SK-N-SH treated with all-trans-retinoic acid at 6 μM for 48 hours (cell line): ENCODE results near the gene TTC38.

Experiments used
- ATAC-seq: fragments of 200-7000 bp; cut with Tn5 transposase; 3 replicates; pipeline ENCODE4 v1.9.1; 2020; ENCODE audit warnings: mild to moderate bottlenecking, moderate library complexity
- ARNTL ChIP-seq: fragments of 450-650 bp; formaldehyde crosslinking; IDR thresholded peaks from 2 replicates; pipeline ENCODE4 v1.5.0; 2020; ENCODE audit warnings: low read depth, mild to moderate bottlenecking, moderate library complexity, borderline replicate concordance
- BACH2 ChIP-seq: fragments of 250-450 bp; sonication (Bioruptor Pico); IDR thresholded peaks from 2 replicates; pipeline ENCODE4 v1.9.0; 2021; ENCODE audit warnings: mild to moderate bottlenecking, borderline replicate concordance
- CREB5 ChIP-seq: fragments of 250-450 bp; sonication (Bioruptor Pico); IDR thresholded peaks from 2 replicates; pipeline ENCODE4 v1.5.1; 2020; ENCODE audit warnings: low read depth, mild to moderate bottlenecking, moderate library complexity
- CSDC2 ChIP-seq: fragments of 250-450 bp; sonication (Bioruptor Pico); IDR thresholded peaks from 2 replicates; pipeline ENCODE4 v1.5.0; 2020; ENCODE audit warnings: mild to moderate bottlenecking, moderate library complexity
- CSRNP3 ChIP-seq: fragments of 250-450 bp; sonication (Bioruptor Pico); IDR thresholded peaks from 2 replicates; pipeline ENCODE4 v1.5.1; 2021; ENCODE audit warnings: mild to moderate bottlenecking, moderate library complexity
- ESRRG ChIP-seq: fragments of 250-450 bp; sonication (Bioruptor Pico); IDR thresholded peaks from 2 replicates; pipeline ENCODE4 v1.6.1; 2021; ENCODE audit warnings: mild to moderate bottlenecking
- GLIS3 ChIP-seq: fragments of 250-450 bp; sonication (Bioruptor Pico); IDR thresholded peaks from 2 replicates; pipeline ENCODE4 v1.5.0; 2020; ENCODE audit warnings: mild to moderate bottlenecking, moderate library complexity
- ISL1 ChIP-seq: fragments of 250-450 bp; sonication (Bioruptor Pico); IDR thresholded peaks from 2 replicates; pipeline ENCODE4 v2.1.2; 2022; ENCODE audit warnings: mild to moderate bottlenecking, moderate library complexity
- PPARA ChIP-seq: fragments of 250-450 bp; sonication (Bioruptor Pico); IDR thresholded peaks from 2 replicates; pipeline ENCODE4 v1.5.0; 2020; ENCODE audit warnings: mild to moderate bottlenecking, borderline replicate concordance
- SNAI2 ChIP-seq: fragments of 250-450 bp; sonication (Bioruptor Pico); IDR thresholded peaks from 2 replicates; pipeline ENCODE4 v1.5.0; 2020; ENCODE audit warnings: mild to moderate bottlenecking, moderate library complexity
- TOX ChIP-seq: fragments of 250-450 bp; sonication (Bioruptor Pico); IDR thresholded peaks from 2 replicates; pipeline ENCODE4 v1.8.0; 2021; ENCODE audit warnings: mild to moderate bottlenecking, moderate library complexity, borderline replicate concordance
- TSHZ2 ChIP-seq: fragments of 250-450 bp; sonication (Bioruptor Pico); IDR thresholded peaks from 2 replicates; pipeline ENCODE4 v1.5.0; 2020; ENCODE audit warnings: mild to moderate bottlenecking, moderate library complexity
- ZC3H10 ChIP-seq: fragments of 250-450 bp; sonication (Bioruptor Pico); IDR thresholded peaks from 2 replicates; pipeline ENCODE4 v1.5.1; 2021; ENCODE audit warnings: mild to moderate bottlenecking, moderate library complexity
- ZFP30 ChIP-seq: fragments of 450-650 bp; formaldehyde crosslinking; IDR thresholded peaks from 2 replicates; pipeline ENCODE4 v1.5.0; 2022; ENCODE audit warnings: mild to moderate bottlenecking, moderate library complexity
- ZNF70 ChIP-seq: fragments of 450-650 bp; formaldehyde crosslinking; IDR thresholded peaks from 2 replicates; pipeline ENCODE4 v1.5.0; 2020; ENCODE audit warnings: mild to moderate bottlenecking, moderate library complexity
- ZNF8 ChIP-seq: fragments of 450-650 bp; formaldehyde crosslinking; IDR thresholded peaks from 2 replicates; pipeline ENCODE4 v1.5.0; 2020; ENCODE audit warnings: mild to moderate bottlenecking, moderate library complexity
- TF ChIP-seq, protein P1 (sequence below): fragments of 250-450 bp; sonication (Bioruptor Pico); IDR thresholded peaks from 2 replicates; pipeline ENCODE4 v1.8.0; 2020; ENCODE audit warnings: mild to moderate bottlenecking, moderate library complexity, borderline replicate concordance

The TTC38 gene

GRCh38 chr22:46272196-46272595, 4.4 kb downstream of the TTC38 start:
- ATAC-seq = no peak
- TF ChIP-seq CSDC2 (CRISPR knock-in tag) (no peak), PPARA (CRISPR knock-in tag) (no peak), ISL1 (CRISPR knock-in tag) (no peak)

- no peak for ATAC-seq
- TF ChIP-seq, protein P1, sequence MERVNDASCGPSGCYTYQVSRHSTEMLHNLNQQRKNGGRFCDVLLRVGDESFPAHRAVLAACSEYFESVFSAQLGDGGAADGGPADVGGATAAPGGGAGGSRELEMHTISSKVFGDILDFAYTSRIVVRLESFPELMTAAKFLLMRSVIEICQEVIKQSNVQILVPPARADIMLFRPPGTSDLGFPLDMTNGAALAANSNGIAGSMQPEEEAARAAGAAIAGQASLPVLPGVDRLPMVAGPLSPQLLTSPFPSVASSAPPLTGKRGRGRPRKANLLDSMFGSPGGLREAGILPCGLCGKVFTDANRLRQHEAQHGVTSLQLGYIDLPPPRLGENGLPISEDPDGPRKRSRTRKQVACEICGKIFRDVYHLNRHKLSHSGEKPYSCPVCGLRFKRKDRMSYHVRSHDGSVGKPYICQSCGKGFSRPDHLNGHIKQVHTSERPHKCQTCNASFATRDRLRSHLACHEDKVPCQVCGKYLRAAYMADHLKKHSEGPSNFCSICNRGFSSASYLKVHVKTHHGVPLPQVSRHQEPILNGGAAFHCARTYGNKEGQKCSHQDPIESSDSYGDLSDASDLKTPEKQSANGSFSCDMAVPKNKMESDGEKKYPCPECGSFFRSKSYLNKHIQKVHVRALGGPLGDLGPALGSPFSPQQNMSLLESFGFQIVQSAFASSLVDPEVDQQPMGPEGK (CRISPR knock-in tag) = no peak
- TF ChIP-seq CSRNP3 (CRISPR knock-in tag) (no peak), ZC3H10 (no peak), ZNF8 (CRISPR knock-in tag) (no peak), SNAI2 (CRISPR knock-in tag) (no peak), TOX (CRISPR knock-in tag) (no peak), ZFP30 (CRISPR knock-in tag) (no peak), ZNF70 (CRISPR knock-in tag) (no peak)
Measured at GRCh38 chr22:46272762-46273431, 5.1 kb downstream of the TTC38 start.

DNA sequence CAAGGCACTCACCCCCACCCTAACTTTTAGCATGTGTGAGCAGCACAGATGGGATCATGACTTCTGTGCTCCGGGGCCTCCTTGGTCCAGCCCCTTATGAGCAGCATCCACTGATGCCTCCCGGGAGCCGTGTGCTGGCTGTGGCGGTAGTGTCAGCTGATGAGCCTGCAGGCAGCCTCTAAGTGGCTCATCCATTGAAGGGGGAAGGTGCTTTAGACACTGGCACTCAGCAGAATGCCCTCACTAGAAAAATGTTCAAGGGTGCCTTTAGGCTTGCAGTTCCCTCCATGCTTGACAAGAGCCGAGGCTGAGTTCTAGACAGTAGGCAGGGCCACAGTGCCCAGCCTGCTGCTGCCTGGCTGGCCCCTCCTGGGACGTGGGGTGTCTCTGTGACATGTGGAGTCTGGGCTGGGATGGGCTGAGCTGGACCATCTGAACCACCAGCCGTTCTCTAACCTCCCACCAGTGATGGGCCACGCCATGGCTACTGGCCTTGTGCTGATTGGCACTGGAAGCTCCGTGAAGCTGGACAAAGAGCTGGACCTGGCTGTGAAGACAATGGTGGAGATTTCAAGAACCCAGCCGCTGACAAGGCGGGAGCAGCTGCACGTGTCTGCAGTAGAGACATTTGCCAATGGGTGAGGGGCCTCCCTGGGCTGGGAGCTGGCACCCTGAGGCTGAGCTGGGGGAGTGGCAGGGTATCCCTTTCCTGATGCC, 5.8 kb downstream of the TTC38 start:
- TF ChIP-seq ARNTL (no peak), CSDC2 (CRISPR knock-in tag) (no peak)
- no peak for ATAC-seq

- ATAC-seq = no peak
- TF ChIP-seq GLIS3 (CRISPR knock-in tag) = no peak
- no peak for TF ChIP-seq BACH2 (CRISPR knock-in tag)
- no peak for TF ChIP-seq ESRRG (CRISPR knock-in tag)
- TF ChIP-seq ZC3H10 = no peak
- TF ChIP-seq ARNTL = no peak
- TF ChIP-seq CSRNP3 (CRISPR knock-in tag) = no peak
- no peak for TF ChIP-seq CREB5 (CRISPR knock-in tag)
- TF ChIP-seq ZNF70 (CRISPR knock-in tag) = no peak
- no peak for TF ChIP-seq ISL1 (CRISPR knock-in tag)
Measured at GRCh38 chr22:46274381-46274780, 6.6 kb downstream of the TTC38 start.

GRCh38 chr22:46275455-46276122, 7.8 kb downstream of the TTC38 start:
- ATAC-seq = no peak
- TF ChIP-seq TSHZ2 (CRISPR knock-in tag) = no peak
- TF ChIP-seq GLIS3 (CRISPR knock-in tag) = no peak
- no peak for TF ChIP-seq TOX (CRISPR knock-in tag)
- no peak for TF ChIP-seq CREB5 (CRISPR knock-in tag)
- no peak for TF ChIP-seq ZNF8 (CRISPR knock-in tag)
- TF ChIP-seq ZFP30 (CRISPR knock-in tag) = no peak
